H9 (cell line): Measurements from ENCODE around the gene PTPRN2. TPM values are rescaled to one million over a fixed set of nuclear protein-coding genes. Genes with fewer than 3 reads are reported as not detected.

ENCODE experiments used
- DNase-seq: peaks from one replicate; pipeline ENCODE4 v3.0.0-alpha.2; 2017
- H2AFZ ChIP-seq: one replicate; pipeline ENCODE4 v1.6.1; 2013; ENCODE audit warnings: mild to moderate bottlenecking, low read length, control low read depth, moderate library complexity
- H2AK5ac ChIP-seq: 2 replicates; pipeline ENCODE4 v1.6.1; 2013; ENCODE audit warnings: low read length, control low read depth, mixed read lengths; ENCODE audit not compliant: insufficient read length
- H2BK120ac ChIP-seq: one replicate; pipeline ENCODE4 v1.6.1; 2013; ENCODE audit warnings: low read depth, mild to moderate bottlenecking, low read length, control low read depth, inconsistent platforms; ENCODE audit not compliant: poor library complexity, severe bottlenecking
- H2BK12ac ChIP-seq: 2 replicates; pipeline ENCODE4 v1.6.1; 2013; ENCODE audit warnings: low read length, control low read depth, mixed read lengths, low read depth; ENCODE audit not compliant: insufficient read length
- H2BK15ac ChIP-seq: 2 replicates; pipeline ENCODE4 v1.6.1; 2013; ENCODE audit warnings: low read depth, low read length, control low read depth
- H2BK20ac ChIP-seq: one replicate; pipeline ENCODE4 v1.6.1; 2013; ENCODE audit warnings: low read depth, mild to moderate bottlenecking, low read length, control low read depth, inconsistent platforms; ENCODE audit not compliant: poor library complexity, severe bottlenecking
- H2BK5ac ChIP-seq: 2 replicates; pipeline ENCODE4 v1.6.1; 2013; ENCODE audit warnings: low read length, control low read depth, mixed read lengths; ENCODE audit not compliant: insufficient read length
- H3K14ac ChIP-seq: 2 replicates; pipeline ENCODE4 v1.6.1; 2013; ENCODE audit warnings: low read length, control low read depth; ENCODE audit not compliant: insufficient read depth
- H3K18ac ChIP-seq: 2 replicates; pipeline ENCODE4 v1.6.1; 2013; ENCODE audit warnings: low read depth, mild to moderate bottlenecking, mixed read lengths, low read length, control low read depth; ENCODE audit not compliant: insufficient read length
- H3K23ac ChIP-seq: 2 replicates; pipeline ENCODE4 v1.6.1; 2013; ENCODE audit warnings: low read length, control low read depth, mixed read lengths, low read depth; ENCODE audit not compliant: insufficient read length
- H3K23me2 ChIP-seq: 2 replicates; pipeline ENCODE4 v1.6.1; 2013; ENCODE audit warnings: low read depth, mild to moderate bottlenecking, mixed read lengths, low read length, control low read depth; ENCODE audit not compliant: insufficient read length, poor library complexity, severe bottlenecking
- H3K27ac ChIP-seq: 2 replicates; pipeline ENCODE4 v1.5.1; 2013; ENCODE audit warnings: low read length, control low read depth, mixed read lengths, low read depth; ENCODE audit not compliant: insufficient read length
- H3K27me3 ChIP-seq: 2 replicates; pipeline ENCODE4 v1.6.1; 2013; ENCODE audit warnings: low read length, control low read depth, inconsistent platforms; ENCODE audit not compliant: insufficient read depth
- H3K4ac ChIP-seq: 2 replicates; pipeline ENCODE4 v1.6.1; 2013; ENCODE audit warnings: low read depth, mild to moderate bottlenecking, control low read depth, inconsistent platforms, low read length, moderate library complexity
- H3K4me1 ChIP-seq: 2 replicates; pipeline ENCODE4 v1.6.1; 2013; ENCODE audit warnings: low read length, control low read depth, inconsistent platforms; ENCODE audit not compliant: insufficient read depth
- H3K4me2 ChIP-seq: 2 replicates; pipeline ENCODE4 v1.6.1; 2013; ENCODE audit warnings: low read length, control low read depth, mixed read lengths; ENCODE audit not compliant: insufficient read length, insufficient read depth
- H3K56ac ChIP-seq: 2 replicates; pipeline ENCODE4 v1.6.1; 2013; ENCODE audit warnings: low read depth, mild to moderate bottlenecking, mixed read lengths, low read length, control low read depth; ENCODE audit not compliant: insufficient read length
- H3K79me1 ChIP-seq: 2 replicates; pipeline ENCODE4 v1.6.1; 2013; ENCODE audit warnings: low read depth, mild to moderate bottlenecking, moderate library complexity, low read length, control low read depth, inconsistent platforms; ENCODE audit not compliant: insufficient read depth, poor library complexity, severe bottlenecking
- H3K79me2 ChIP-seq: 2 replicates; pipeline ENCODE4 v1.6.1; 2013; ENCODE audit warnings: low read length, control low read depth, inconsistent platforms; ENCODE audit not compliant: insufficient read depth
- H3K9ac ChIP-seq: 2 replicates; pipeline ENCODE4 v1.6.1; 2013; ENCODE audit warnings: low read length, control low read depth, mixed read lengths; ENCODE audit not compliant: insufficient read length; ENCODE audit errors: extremely low read depth
- H3K9me3 ChIP-seq: one replicate; pipeline ENCODE4 v1.6.1; 2013; ENCODE audit warnings: low read depth, low read length, inconsistent platforms; ENCODE audit not compliant: control insufficient read depth
- H3T11ph ChIP-seq: one replicate; pipeline ENCODE4 v1.6.1; 2013; ENCODE audit warnings: mild to moderate bottlenecking, low read length, control low read depth, inconsistent platforms
- H4K20me1 ChIP-seq: one replicate; pipeline ENCODE4 v1.6.1; 2013; ENCODE audit not compliant: control insufficient read depth, insufficient read length, insufficient read depth
- H4K5ac ChIP-seq: 2 replicates; pipeline ENCODE4 v1.6.1; 2013; ENCODE audit warnings: low read depth, mild to moderate bottlenecking, mixed read lengths, low read length, control low read depth; ENCODE audit not compliant: insufficient read length
- H4K8ac ChIP-seq: replicated peaks from 2 replicates; pipeline ENCODE4 v1.6.1; 2013; ENCODE audit warnings: low read length, control low read depth, mixed read lengths, low read depth; ENCODE audit not compliant: insufficient read length
- H4K91ac ChIP-seq: 2 replicates; pipeline ENCODE4 v1.6.1; 2013; ENCODE audit warnings: low read depth, mild to moderate bottlenecking, moderate library complexity, mixed read lengths, low read length, control low read depth; ENCODE audit not compliant: insufficient read length
- H3K27ac Mint-ChIP-seq, 3 experiments: 2 replicates in 2 of 3; 3 replicates in 1 of 3; pipeline ENCODE4 v1.8.0; 2020 to 2021; ENCODE audit warnings: mixed read lengths in 3 of 3, mild to moderate bottlenecking in 1 of 3, moderate library complexity in 1 of 3
- H3K27me3 Mint-ChIP-seq: 2 replicates; pipeline ENCODE4 v1.8.0; 2021; ENCODE audit warnings: low read depth, mild to moderate bottlenecking, moderate library complexity, mixed read lengths
- H3K36me3 Mint-ChIP-seq, 3 experiments: 2 replicates in 2 of 3; 3 replicates in 1 of 3; pipeline ENCODE4 v1.8.0; 2020 to 2021; ENCODE audit warnings: low read depth in 3 of 3, mixed read lengths in 3 of 3; ENCODE audit not compliant: insufficient read depth in 1 of 3
- H3K4me1 Mint-ChIP-seq, 2 experiments: 2 replicates each; pipeline ENCODE4 v1.8.0; 2020; ENCODE audit warnings: mixed read lengths in 2 of 2
- H3K4me3 Mint-ChIP-seq, 2 experiments: 2 replicates in 1 of 2; 3 replicates in 1 of 2; pipeline ENCODE4 v1.8.0; 2020 to 2021; ENCODE audit warnings: mild to moderate bottlenecking in 2 of 2, mixed read lengths in 2 of 2, moderate library complexity in 1 of 2
- H3K9me3 Mint-ChIP-seq, 2 experiments: 2 replicates in 1 of 2; 3 replicates in 1 of 2; pipeline ENCODE4 v1.8.0; 2020; ENCODE audit warnings: mild to moderate bottlenecking in 2 of 2, mixed read lengths in 2 of 2, moderate library complexity in 1 of 2
- CTCF ChIP-seq: fragments of 200-600 bp; sonication (generic); conservative IDR thresholded peaks from 3 replicates; pipeline ENCODE4 v1.8.0; 2021; ENCODE audit warnings: antibody characterized with exemption, mild to moderate bottlenecking
- WGBS: extraction: QIAGEN DNeasy Blood & Tissue Kit; methylation state at CpG from one replicate; pipeline ENCODE4 v1.1.7; 2013; ENCODE audit warnings: missing lambda C conversion rate, low lambda C conversion rate, mixed read lengths; ENCODE audit not compliant: insufficient read length; ENCODE audit errors: extremely low coverage; 5-methylcytosine and 5-hydroxymethylcytosine counted together
- total RNA-seq: library from RNA; stranded (reverse); gene quantifications from 2 replicates; pipeline ENCODE4 v1.2.1, GENCODE V29; 2021

The PTPRN2 gene
- total RNA-seq, 1 experiment from 2014 or later, result 5.2 TPM

GRCh38 chr7:158054081-158054480 is 533.5 kb downstream of the PTPRN2 start:
- no peak overlapping the region for H3K4me3 Mint-ChIP-seq
- no peak overlapping the region for H2AK5ac ChIP-seq
- H4K5ac ChIP-seq, result no peak overlapping the region
- H2BK5ac ChIP-seq, result no peak overlapping the region
- TF ChIP-seq CTCF, result no peak
- H3K4me1 Mint-ChIP-seq, result peaks cover 8 to 9% of the 10 kb centered on the region in 2 experiments
- H2BK15ac ChIP-seq, result no peak overlapping the region
- H2AFZ ChIP-seq, result no peak overlapping the region
- H2BK12ac ChIP-seq, result no peak overlapping the region
- no peak overlapping the region for H2BK20ac ChIP-seq
- H2BK120ac ChIP-seq, result no peak overlapping the region
- WGBS, result no CpG with 5 or more reads among the region's 8 CpGs
- H3K4ac ChIP-seq, result no peak overlapping the region
- peaks cover 8 to 10% of the 10 kb centered on the region in 2 experiments for H3K9me3 Mint-ChIP-seq
- H3K18ac ChIP-seq, result no peak overlapping the region
- no peaks in the 10 kb centered on the region for H3K79me2 ChIP-seq
- peaks cover 4% of the 10 kb centered on the region for H3K27me3 Mint-ChIP-seq
- H3K4me1 ChIP-seq, result no peaks in the 10 kb centered on the region
- H3K36me3 Mint-ChIP-seq, result peaks cover 0 to 16% (median 10%) of the 10 kb centered on the region in 3 experiments; a peak in 5 of 7 replicates
- no peaks in the 10 kb centered on the region for H3K79me1 ChIP-seq
- no peak overlapping the region for H3T11ph ChIP-seq
- no peak overlapping the region for H3K23ac ChIP-seq
- no peaks in the 10 kb centered on the region for H3K27me3 ChIP-seq
- H3K9ac ChIP-seq, result no peak overlapping the region
- H3K23me2 ChIP-seq, result no peaks in the 10 kb centered on the region
- peaks cover 13% of the 10 kb centered on the region for H3K9me3 ChIP-seq
- no peak overlapping the region for H3K56ac ChIP-seq
- H4K91ac ChIP-seq, result no peak overlapping the region
- 0 out of 7 replicates have a peak overlapping the region, but pooled peaks of 1 of the 3 experiments have one; percentile 20 for H3K27ac Mint-ChIP-seq
- no peak for DNase-seq
- H4K8ac ChIP-seq, result no peak overlapping the region
- no peak overlapping the region for H3K4me2 ChIP-seq
- no peaks in the 10 kb centered on the region for H4K20me1 ChIP-seq
- H3K14ac ChIP-seq, result no peak overlapping the region
- H3K27ac ChIP-seq, result no peak overlapping the region
